GM12873 (cell line): ENCODE data around the gene MRGPRD.

Experiments
- TF ChIP-seq, protein P1 (sequence below): IDR thresholded peaks from 2 replicates; pipeline ENCODE4 v1.5.1; 2012; ENCODE audit warnings: low read depth, mild to moderate bottlenecking, moderate library complexity, low read length, control low read depth; ENCODE audit not compliant: insufficient read depth; ENCODE audit errors: missing control alignments

The MRGPRD gene

DNA sequence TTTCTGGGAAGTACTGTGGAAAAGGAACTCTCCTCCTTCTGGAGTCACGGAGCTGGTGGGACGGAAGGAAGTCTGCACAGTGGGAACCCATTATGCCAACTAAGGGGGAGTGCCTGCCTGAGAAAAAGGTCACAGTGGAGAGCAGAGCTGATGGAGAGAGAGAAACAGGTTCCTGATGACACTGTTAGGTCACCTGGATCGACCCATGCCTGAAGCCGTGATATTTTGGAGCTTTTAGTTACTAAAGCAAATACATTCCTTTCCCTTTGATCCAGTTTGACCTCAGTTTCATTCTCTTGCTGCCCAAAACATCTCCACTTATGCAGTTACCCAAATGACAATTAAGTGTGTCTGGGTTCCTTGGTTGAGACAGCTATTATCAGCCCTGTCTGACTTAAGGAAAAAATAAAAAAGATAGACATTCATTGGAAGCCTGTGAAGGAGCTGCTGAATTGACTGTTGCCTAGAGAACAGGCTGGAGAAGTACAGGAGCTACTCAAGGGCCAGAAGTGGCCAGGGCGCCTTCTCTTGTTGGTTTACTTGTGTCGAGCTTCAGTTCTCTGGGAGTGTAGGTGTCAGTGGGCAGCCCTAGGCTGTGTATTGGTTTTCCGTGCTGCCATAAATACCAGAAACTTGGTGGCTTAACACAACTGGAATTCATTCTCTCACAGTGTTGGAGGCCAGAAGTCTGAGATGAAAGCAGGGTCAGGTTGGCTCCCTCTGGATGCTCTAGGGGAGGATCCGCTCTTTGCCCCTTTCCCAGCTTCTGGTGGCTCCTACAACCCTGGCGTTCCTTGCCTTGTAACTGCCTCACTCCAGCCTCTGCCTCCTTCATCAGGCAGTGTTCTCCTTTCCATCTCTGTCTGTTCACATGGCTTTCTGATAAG is 13.6 kb downstream of the MRGPRD start:
- TF ChIP-seq, protein P1, sequence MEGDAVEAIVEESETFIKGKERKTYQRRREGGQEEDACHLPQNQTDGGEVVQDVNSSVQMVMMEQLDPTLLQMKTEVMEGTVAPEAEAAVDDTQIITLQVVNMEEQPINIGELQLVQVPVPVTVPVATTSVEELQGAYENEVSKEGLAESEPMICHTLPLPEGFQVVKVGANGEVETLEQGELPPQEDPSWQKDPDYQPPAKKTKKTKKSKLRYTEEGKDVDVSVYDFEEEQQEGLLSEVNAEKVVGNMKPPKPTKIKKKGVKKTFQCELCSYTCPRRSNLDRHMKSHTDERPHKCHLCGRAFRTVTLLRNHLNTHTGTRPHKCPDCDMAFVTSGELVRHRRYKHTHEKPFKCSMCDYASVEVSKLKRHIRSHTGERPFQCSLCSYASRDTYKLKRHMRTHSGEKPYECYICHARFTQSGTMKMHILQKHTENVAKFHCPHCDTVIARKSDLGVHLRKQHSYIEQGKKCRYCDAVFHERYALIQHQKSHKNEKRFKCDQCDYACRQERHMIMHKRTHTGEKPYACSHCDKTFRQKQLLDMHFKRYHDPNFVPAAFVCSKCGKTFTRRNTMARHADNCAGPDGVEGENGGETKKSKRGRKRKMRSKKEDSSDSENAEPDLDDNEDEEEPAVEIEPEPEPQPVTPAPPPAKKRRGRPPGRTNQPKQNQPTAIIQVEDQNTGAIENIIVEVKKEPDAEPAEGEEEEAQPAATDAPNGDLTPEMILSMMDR, result no peak

DNA sequence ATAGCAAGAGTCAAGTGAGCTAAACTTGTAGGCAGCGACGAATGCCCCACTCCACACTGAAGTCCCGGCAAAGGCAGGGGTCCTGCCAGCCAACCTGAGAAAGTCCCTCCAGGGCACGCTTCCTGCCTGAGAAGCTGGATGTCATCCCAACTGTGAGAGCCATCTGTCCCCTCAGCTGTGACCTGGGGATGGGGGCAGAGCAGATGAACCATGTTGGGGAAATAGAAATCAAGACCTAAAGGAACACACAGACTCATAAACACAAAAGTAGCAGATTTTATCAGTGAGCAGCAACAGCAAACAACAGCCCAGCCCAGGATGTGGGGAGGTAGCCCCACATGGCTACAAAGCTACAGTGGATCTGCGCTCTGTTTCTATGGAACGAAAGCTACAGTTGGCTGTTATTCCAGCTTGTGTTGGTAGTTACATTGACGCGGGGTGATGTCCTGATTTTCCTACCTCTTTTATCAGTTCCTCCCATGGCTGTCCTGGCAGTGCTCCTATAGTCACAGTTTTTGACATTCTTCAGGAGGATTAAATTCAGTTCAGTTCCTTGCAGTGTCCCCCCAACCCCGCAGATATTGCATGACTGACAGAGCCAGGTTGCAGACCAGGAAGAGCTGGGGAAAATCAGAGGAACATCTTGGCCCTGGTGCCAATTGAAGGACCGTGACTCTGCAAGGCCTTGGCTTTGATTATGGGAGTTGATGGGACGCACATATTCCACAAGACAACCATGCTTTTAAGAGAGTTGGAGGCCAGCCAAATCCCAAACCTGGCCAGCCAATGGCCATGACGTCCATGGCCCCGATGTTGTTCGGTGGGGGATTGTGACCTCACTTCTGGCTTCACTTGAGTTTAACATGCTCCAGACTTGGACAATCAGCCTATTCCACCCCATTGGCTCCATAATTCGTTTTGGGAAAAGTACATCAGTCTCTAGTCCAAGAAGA is 14.6 kb downstream of the MRGPRD start:
- TF ChIP-seq, protein P1, result no peak

DNA sequence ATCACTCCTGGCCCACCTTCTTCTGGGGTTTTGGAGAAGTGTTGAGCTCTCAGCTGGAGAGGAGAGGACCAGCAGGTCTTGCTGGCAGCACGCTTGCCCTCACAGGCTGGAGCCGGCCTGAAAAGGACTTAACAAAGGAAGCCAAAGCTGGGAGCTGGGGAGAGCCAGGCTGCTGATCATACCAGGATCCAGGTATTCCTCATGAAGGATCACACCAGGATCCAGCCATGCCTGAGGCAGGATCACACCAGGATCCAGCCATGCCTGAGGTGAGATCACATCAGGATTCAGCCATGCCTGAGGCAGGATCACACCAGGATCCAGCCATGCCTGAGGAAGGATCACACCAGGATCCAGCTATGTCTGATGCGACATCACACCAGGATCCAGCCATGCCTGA is 17.0 kb downstream of the MRGPRD start:
- TF ChIP-seq, protein P1, result no peak

DNA sequence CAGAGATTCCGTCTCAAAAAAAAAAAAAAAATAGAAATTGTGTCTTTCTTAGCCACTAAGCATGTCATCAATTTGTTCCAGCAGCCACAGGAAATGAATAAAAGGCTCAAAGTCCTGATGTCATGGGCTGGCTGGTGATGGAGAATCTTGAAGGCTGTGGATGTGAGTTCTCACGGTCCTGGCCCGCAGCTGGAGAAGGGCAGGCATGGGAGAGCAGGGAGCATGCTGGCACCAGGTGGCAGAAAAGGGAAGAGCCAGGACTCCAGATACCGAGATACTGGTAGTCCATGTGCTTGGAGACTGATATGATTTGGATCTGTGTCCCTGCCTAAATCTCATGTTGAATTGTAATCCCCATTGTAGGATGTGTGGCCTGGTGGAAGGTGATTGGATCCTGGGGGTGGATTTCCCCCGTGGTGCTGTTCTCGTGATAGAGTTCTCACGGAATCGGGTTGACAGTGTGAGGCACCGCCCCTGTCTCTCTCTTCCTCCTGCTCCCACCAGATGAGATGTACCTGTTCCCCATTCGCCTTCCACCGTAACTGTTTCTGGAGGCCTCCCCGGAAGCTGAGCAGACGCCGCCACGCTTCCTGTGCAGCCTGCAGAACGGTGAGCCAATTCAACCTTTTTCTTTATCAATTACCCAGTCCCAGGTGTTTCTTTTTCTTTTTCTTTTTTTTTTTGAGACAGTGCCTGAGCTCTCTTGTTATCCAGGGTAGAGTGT is 18.1 kb downstream of the MRGPRD start:
- TF ChIP-seq, protein P1, result no peak

DNA sequence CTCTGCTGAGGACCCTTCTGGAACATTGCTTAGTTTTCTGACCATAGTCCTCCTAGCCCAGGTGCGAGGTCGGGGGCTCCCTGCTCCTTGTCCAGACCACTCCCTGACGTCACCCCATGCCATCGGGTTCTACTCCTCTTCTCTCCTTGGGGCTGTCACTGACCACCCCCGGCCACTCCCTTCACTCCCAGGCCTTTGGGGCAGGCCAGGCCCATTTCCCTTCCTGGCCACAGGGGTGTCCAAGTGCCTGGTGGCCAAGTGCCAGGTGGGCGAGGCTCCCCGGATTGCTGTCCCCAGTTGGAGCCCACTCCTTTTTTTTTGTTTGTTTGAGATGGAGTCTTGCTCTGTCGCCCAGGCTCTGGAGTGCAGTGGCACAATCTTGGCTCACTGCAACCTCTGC is 19.5 kb downstream of the MRGPRD start:
- TF ChIP-seq, protein P1, result no peak

DNA sequence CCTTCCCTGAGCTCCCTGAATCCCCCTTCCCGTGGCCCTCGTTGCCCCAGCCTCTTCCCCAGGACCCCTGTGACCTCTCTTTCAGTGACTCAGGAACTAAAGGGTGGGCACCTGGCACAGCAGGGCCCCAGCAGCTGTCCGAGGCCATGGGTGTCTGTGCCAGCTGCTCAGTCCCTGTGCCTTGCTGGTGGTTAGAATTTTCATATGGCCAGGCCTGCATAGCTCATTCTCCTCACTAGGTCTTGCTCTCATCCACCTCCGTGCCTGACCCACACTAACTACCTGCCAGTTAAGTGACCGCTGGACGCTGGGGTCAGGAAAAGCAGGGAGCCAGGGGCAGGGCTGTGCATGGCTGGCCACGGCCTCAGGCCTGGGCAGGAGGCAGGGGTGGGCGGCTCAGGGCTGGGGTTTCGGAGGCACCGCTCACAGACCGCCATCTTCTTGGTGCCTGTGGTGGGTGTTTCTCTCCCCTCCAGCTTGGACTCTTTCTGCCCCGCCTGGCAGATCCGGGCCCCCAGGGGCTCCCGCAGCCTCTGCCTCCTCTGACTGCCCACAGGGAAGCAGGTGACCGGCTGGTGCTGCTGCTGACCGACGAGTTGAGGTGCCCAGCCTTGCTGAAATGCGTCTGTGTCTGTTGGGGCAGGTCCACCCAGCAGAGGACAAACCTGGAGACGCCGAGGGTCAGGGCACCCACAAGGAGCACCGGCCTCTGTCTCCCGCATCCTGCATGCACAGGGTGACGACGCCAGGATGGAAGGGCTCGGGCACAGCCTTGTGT is 20.3 kb downstream of the MRGPRD start:
- TF ChIP-seq, protein P1, result no peak
